NCI-H187 treated with DMSO at 0.1 percent for 48 hours (cell line): ENCODE results near the gene RBMS1.

ENCODE experiments used
- DNase-seq: peaks from one replicate; lab custom pipeline; 2025; lab: John Stamatoyannopoulos, UW

The RBMS1 gene

DNA sequence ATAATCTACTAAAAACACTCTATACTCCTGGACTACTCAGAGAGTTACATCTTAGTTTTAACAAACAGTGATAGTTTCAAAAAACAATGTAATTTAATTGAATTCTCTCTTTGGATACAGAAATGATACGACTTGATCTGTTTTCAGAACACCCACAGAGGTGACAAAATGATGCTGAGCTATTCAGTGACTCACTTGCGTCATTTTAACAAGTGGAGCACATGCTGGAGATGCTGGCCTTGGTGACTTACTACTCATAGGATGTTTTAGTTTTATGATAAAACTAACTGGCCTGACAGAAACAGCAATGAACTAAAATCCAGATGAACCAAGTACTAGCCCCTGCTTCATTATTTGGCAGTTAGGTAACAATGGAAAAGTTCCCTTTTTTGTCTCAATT is 192.2 kb downstream of the RBMS1 start:
- DNase-seq, result no peak

GRCh38 chr2:160300203-160300602 is 193.4 kb downstream of the RBMS1 start:
- DNase-seq, result no peak

- DNase-seq, result no peak
These were observed 194.1 kb downstream of the RBMS1 start for GRCh38 chr2:160299540-160299939.

DNA sequence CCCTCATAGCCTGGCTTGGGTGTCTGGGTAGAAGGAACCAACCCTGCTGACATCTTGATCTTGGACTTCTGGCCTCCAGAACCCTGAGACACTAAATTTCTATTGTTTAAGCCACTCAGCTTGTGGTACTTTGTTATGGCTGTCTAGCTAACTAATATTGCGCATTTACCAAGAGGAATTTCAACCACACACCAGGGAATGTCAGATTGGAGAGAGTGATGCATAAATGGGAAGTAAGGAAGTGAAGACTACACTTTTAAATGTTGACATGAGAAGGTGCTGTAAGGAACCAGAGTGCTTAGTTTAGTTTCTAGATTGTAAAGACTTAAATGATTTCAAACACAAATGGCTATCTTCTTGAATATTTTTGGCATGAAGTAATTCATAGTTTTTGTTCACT is 194.6 kb downstream of the RBMS1 start:
- no peak for DNase-seq

DNA sequence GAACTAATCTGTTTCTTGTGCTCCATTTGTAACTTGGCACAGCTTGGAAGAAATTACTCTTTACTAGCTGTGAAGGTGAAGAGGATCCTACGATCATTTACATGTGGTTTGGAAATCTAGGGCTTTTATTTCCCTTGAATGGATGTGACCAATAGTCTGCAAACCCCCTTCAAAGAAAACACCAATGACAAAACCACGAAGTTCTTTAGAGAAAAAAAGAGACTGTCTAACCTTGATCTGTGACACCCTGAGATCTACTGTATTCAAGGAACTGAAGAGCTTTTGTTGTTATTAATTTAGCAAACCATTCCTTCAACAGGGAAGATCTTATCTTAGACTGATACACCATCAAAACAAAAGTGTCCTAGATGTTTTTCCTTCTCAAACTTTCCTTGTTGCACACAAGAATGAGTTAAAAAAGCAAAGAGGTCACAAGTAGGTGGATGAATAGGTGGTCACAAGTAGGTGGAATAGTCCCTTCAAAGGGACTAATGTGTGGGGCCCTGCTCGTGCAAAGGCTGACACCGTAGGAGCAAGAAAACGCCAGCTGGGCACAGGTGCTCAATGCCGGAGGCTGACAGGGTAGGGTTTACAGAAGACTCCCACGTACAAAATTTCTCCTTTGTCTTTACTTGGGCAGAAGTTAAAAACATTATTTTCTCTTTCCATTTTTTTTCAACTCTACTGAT is 197.9 kb downstream of the RBMS1 start:
- DNase-seq, result no peak

DNA sequence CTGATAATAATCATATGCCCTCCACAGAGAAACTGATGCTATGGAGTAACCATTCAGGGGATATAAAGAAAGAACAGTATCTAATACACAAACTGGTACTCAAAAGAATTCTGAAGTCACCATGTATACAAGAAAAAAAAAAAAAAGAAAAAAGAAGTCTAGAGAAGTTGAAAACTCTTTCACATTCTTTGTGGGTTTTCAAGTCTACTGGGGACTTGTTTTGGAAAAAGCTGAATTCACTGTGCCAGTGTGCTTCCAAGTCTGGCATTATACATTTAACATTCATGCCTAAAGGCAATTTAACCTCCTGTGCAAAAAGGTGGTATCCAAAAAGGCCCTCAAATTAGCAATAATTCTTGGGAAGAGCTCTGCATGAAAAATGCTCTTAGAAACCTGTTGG is 198.7 kb downstream of the RBMS1 start:
- no peak for DNase-seq

- DNase-seq, result no peak
These were observed 199.2 kb downstream of the RBMS1 start for GRCh38 chr2:160294339-160294803.

DNA sequence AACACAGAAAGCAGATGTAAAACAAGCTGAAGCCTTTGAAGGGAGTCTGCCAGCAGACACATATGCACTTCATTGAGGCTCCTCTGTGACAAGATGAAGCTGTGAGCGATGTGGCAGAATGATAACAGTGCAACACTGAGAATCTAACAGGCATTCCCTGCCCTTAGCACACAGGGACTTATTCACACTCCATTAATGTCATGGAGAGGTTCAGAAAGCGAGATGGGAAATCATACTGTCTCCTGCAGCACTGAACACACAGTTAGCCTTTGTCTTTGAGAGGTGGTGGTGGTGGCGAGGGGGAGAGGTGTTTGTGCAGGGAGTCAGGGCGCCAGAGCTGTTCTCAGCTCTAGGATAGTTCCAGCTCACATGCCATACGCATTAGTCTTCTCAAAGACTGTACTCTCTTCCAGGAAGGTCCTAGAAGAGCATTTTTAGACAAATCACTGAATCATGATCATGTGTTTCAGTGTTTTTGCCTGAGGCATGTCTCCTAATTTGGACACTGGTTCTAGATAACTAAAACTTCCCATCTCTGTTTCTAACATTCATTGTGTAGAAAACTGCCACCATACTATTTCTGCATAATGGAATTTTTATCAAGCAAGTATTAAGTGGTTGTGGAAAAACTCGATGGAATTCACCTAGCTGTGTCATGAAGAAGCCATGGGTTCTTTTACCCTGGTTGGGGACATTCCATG is 200.1 kb downstream of the RBMS1 start:
- no peak for DNase-seq

- DNase-seq, result no peak
These were observed 201.4 kb downstream of the RBMS1 start for GRCh38 chr2:160292225-160292624.

- DNase-seq, result no peak
These were observed 202.2 kb downstream of the RBMS1 start for GRCh38 chr2:160291382-160291781.

- DNase-seq, result no peak
These were observed 203.0 kb downstream of the RBMS1 start for GRCh38 chr2:160290598-160290997.

- no peak for DNase-seq
These were observed 203.8 kb downstream of the RBMS1 start for GRCh38 chr2:160289831-160290230.

DNA sequence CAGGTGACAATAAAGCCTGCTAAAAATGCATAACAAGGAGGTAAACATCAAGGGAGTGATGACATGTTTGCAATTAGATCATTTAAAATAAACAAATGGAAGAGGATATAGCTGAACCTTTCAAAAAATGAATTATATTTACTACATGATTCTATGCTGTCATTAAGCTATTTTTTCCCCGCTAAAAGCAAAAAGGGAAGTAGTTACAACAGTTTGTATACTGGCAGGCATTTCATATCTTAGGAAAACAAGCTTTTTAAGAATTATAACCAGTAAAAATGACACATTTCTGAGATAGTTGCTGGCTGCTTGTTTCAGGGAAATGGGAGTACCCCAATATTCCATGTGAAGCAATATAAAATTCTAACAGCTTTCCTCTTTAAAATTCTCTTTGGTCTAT is 204.5 kb downstream of the RBMS1 start:
- no peak for DNase-seq

DNA sequence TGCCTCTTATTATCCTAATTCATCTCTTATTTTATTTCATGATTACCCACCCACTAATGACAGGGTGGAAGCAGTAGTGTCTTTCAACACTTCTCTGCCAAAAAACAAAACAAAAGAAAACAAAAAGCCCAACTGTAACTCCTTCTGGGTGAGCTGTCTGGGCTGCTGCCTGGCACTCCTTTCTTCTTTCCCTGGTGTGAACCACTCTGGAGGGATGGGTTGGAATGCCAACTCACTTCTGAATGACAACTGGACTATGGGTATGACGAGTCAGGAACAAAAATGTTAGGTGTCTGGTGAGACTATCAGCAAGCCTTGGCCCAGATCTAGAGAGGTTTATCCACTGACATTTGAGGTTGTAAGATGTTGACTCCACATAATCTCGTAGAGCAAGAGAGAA is 205.3 kb downstream of the RBMS1 start:
- no peak for DNase-seq

- no peak for DNase-seq
These were observed 206.1 kb downstream of the RBMS1 start for GRCh38 chr2:160287476-160287875.

DNA sequence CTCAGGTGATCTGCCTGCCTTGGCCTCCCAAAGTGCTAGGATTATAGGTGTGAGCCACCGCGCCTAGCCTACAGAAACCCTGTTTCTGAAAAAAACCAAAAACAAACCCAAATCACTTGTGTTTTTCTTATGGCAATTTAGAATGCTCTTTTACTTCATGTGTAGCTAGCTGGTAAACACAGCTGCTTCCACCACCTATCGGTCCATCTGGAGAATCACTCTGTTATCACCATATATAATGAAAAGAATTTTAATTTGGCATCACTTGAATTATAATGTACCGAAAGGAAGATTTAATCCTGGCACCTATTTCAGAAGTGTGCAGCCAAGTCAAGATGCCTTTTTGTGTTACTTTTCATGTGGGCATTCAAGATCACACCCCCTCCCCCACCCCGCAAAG is 207.1 kb downstream of the RBMS1 start:
- no peak for DNase-seq

DNA sequence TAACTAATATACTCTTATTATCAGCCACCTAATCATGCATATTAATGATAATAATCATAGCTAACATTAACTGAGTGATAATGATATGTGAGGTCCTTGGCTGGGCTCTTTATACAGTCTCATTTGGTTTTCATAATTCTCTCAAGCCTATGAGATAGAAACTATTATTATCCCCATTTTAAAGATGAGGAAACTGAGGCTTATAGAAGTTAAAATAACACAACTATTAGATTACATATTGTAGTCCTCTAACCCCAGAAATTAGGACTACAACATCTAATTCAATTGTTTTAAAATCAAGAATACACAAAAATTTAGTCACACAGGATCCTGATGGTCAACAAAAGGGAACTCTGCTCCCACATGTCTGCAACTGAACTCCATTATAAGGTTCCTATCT is 209.9 kb downstream of the RBMS1 start:
- DNase-seq, result no peak

- no peak for DNase-seq
These were observed 211.5 kb downstream of the RBMS1 start for GRCh38 chr2:160282063-160282580.

- no peak for DNase-seq
These were observed 212.4 kb downstream of the RBMS1 start for GRCh38 chr2:160281213-160281612.

GRCh38 chr2:160279813-160280465 is 213.7 kb downstream of the RBMS1 start:
- no peak for DNase-seq

DNA sequence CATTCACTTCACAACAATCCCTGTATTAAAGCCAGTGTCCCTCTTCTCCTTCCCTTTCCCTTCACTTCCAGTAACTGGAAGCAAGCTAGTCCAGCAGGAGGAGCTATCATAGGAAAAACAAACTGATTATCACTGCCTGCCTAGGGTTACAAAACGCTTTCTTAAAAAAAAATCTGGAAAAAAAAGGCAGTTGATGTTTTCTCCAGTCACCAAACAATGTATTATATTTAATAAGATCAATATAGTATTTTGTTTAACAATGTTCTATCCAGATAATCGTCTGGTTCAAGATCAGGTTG is 214.8 kb downstream of the RBMS1 start:
- DNase-seq, result no peak

DNA sequence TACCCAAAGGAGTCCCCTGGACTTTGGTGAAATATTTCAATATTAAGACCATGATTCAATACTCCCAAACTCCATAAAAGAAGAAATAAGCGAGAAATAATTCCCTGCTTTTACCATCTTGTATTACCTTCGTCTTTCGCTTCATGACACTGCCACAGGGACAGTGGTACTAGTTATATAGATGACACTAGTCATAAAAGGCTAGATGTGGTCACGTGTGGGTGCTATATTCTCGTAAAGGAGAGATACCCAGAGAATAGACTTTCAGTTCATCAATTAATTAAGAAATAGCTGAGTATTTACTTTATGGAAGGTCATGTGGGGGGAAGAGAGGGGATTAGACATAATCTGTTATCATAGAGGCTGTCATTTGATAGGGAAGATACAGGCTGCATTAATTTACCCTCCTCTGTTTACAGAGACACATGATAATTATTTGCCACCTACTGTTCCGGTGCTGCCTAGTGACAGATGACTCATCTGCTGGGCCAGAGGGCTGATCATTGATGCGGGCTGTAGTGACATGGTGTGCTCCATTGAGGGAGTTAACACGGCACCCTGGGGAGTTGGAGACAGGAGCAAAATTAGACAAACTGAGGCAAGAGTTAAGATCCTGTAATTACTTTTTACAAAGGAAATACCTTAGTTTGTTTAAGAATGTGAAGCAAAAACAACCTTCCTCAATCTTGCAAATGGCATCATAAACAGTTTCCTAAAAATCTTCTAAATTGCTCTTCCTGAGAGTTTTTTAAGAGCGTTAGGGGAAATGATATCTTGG is 215.3 kb downstream of the RBMS1 start:
- DNase-seq, result no peak
